HG02970 (cell line): ENCODE measurements around the gene AKR7A3.
"Not testable (repeated sequence)": the region's sequence is repeated elsewhere in the genome, so short reads cannot be mapped to it uniquely, and the experiment has no call there.

Source experiments
- ATAC-seq: cut with Tn5 transposase; IDR thresholded peaks from one replicate; pipeline ENCODE4 v1.9.1; 2021; ENCODE audit warnings: mild to moderate bottlenecking, moderate library complexity, moderate number of reproducible peaks; ENCODE audit not compliant: unreplicated experiment, low FRiP score

AKR7A3 gene

DNA sequence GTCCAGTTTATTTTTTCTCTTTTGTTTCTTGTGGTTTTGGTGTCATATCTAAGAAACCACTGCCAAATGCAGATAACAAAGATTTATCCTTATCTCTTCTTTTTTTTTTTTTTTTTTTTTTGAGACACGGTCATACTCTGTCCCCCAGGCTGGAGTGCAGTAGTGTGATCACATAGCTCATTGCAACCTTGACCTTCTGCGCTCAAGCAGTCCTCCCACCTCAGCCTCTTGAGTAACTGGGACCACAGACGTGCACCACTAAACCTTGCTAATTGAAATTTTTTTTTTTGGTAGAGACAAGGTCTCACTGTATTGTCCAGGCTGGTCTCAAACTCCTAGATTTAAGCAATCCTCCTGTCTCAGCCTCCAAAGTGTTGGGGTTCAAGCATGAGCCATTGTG is 32.5 kb upstream of the AKR7A3 start:
- no peak for ATAC-seq

DNA sequence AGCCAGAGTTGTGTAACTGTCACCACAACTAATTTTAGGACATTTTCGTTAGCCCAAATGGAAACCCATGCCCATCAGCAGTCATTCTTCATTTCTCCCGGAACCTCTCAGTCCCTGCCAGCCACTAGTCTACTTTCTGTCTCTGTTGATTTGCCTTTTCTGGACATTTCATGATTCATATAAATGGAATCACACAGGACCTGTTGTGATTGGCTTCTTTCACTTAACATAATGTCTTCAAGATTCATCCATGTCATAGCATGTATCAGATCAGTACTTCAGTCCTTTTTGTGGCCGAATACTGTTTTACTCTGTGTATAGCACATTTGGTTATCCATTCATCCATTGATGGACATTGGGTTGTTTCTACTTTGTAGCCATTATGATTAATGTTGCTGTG is 30.6 kb upstream of the AKR7A3 start:
- ATAC-seq: no peak

DNA sequence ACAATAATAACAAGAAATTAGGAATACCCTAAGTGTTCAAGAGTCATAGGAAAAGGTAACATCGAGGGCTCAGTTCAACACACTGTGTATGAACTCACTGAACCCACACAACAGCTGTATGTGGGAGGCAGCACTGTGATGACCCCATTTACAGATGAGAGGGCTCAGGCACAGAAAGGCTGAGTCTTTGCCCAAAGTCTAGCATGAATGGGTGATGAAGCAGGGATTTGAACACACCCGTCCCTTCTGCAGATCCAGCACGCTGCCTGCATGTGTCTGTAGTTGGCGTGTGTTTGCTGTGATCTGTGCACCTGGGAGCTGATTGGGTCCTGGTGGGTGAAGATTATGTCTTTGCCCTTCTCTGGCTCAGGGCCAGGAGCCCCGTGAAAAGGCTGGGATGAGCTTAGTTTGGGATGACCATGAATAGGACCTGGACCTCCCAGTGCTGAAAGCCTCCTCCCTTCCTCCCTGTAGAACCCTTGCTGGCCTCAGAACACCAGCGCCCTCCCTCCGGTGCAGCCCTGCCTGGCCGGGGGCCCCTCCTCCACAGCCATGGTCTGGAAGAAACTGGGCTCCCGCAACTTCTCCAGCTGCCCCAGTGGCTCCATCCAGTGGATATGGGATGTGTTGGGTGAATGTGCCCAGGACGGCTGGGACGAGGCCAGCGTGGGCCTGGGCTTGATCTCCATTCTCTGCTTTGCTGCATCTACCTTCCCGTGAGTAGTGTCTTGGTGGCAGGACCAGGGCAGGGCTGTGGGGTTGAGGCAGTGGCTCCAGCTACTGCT is 28.7 kb upstream of the AKR7A3 start:
- ATAC-seq: no peak

DNA sequence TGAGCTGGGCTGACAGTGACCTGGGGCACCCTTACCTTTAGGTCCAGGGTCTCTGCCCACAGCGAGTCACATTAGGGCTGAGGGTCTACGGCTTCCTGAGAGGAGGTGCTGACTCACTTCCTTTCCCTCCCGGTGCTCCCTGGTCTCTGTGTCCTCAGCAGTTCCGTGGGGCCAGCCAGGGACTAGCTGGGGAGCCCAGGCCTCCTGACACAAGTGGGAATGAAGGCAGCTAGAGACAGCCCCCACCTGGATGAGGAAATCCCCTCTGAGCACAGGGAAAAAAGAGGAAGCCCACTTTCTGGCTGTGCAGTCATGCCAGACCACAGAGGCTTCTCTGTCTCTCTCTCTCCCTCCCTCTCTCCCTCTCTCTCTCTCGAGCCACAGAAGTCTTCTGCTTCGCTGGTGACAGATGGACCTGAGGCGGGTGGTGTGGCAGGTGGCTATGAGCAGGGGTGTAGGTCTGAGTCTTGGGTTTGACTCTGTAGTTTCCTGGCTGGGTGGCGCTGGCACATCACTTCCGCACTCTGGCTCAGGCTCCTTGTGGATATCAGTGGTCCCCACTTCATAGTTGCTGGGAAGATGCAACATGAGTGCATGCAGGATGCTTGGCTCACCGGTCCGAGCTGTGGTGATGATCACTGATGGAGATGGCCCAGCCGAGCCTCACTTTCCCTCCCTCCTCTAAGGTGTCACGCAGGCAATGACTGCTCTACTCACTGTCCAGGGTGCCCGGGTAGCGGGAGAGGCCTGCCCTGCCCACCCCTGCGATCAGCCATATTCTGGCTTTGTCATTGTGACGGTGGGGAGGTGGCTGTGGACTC is 27.0 kb upstream of the AKR7A3 start:
- ATAC-seq: no peak

- ATAC-seq: no peak
These were observed 25.7 kb upstream of the AKR7A3 start for GRCh38 chr1:19313961-19314882.

GRCh38 chr1:19313636-19313959 is 25.0 kb upstream of the AKR7A3 start:
- ATAC-seq: no peak

DNA sequence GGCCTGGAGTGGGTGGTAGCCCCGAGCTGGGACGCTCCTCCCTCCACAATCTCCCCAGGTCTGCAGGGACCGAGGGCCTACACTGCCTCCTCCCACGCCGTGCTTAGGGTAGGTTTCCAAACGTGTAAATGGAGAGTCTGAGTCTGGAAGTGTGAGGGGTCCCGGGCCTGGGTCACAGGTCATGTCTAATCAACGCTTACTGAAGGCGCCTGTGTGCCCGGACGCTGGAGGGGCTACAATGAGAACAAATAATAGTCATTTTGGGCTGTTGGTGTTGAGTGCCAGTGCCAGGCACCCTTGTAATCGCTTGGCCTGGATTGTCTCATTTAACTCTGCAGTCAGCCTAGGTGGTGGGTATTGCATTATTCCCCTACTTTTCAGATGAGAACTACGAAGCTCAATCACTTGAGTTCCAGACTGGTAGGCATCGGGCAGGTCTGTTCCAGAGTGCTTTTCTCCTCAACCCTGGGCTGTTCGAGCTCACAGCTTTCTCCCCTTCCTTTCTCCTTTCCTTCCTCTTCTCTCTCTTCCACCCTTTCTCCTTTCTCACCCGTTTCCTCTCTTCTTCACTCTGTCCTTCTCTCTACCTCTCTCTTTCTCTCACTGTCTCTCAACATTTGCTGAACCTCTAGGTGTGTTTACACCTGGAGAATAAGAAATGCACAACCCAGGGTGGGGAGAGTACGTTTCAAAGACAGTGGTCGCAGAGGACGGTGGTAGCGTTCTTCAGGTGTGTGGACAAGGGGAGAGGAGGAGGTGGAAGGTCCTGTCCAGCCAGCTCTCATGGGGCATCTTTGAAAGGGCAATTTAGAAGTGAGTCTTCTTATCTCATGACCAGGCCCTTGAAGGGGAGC is 24.4 kb upstream of the AKR7A3 start:
- peak; percentile 14 for ATAC-seq

DNA sequence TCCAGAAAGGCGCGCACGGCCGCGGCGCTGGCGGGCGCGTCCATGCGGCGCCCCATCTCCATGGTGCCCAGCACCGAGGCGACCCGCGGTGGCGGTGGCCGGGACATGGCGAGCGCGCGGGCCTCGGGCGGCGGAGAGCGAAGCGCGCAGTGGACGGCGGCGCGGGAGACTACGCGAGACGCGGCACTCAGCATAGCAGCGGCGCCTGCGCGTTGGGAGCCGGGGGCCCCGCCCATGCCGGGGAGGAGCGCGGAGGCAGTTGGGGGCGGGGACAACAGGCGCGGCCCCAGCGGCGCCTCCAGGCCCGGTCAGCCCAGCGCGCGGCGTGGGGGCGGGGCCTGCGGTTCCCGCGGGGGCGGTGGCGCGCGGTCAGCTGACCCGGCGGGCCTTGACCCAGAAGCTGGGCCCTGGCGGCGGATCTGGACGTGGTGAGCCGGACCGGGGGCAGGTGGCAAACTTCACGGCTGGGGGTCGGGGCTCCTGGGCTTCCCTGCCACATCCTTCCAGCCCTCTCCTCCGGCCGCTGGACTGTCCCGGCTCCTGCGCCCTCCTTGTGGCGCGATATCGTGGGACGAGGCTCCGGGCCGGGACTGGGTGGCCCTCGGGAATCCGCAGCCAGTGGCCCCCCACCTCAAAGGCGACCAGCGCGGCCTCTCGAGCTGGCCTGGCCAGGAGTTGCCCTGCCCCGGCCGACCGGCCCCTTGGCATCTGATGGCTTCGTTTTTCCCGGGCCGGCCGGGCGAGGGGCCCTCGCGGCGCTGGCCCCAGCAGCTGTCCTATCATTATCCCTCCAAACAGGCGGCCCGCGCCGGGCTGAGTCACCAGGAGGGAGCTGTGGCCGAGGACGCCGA is 23.6 kb upstream of the AKR7A3 start, which contains the start of the genes AKR7A2 and SLC66A1:
Gene AKR7A2 (minus strand): TSS at position 214 of the 851 bp plus-strand sequence. CDS start 20 bp downstream, at position 194.
Gene SLC66A1 (plus strand): TSS at position 396 of the 851 bp plus-strand sequence. CDS start 5,352 bp downstream, outside the sequence.
- peak; percentile 84 for ATAC-seq

DNA sequence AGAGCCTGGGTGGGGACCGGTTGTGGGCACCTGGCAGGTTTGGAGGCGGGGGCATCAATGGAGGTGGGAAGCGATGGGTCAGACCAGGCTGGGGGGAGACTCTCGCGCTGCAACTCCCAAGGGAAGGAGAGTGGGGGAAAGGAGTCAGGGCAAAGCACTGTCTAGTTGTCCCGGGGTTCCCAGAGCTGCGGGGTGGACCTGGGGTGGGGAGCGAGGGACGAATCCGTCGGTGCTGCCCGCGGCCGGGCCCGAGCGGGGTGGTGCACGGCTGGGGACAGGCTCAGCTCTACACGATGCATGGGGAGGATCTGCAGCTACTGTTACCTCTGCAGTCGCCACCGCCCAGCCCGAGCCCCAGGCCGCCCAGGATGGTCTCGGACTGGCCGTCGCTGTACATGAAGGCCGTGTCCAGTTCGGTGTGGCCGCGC is 22.9 kb upstream of the AKR7A3 start:
- no peak for ATAC-seq

GRCh38 chr1:19310720-19311502 is 22.3 kb upstream of the AKR7A3 start:
- no peak for ATAC-seq

GRCh38 chr1:19310061-19310460 is 21.5 kb upstream of the AKR7A3 start:
- no peak for ATAC-seq

- no peak for ATAC-seq
These were observed 20.7 kb upstream of the AKR7A3 start for GRCh38 chr1:19309123-19309813.

DNA sequence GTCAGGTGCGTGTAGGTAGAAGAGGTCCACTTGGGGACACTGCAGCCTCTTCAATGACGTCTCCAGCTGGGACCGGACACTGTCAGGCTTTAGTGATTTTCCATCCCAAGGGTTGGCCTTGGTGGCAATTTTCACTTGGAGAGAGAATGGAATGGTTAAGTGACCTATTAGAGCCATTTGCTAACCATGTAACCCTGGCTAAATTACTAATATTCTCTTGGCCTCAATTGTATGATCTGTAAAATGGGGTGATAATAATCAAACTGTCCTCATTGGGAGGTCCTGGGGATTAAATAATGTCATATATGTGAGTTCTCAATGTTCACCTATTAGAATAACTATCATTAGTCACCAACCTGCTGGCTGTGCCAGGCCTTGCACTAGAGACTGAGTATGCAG is 19.9 kb upstream of the AKR7A3 start:
- no peak for ATAC-seq

- ATAC-seq: no peak
These were observed 19.4 kb upstream of the AKR7A3 start for GRCh38 chr1:19307794-19308508.

- ATAC-seq: no peak
These were observed 18.4 kb upstream of the AKR7A3 start for GRCh38 chr1:19306941-19307340.

DNA sequence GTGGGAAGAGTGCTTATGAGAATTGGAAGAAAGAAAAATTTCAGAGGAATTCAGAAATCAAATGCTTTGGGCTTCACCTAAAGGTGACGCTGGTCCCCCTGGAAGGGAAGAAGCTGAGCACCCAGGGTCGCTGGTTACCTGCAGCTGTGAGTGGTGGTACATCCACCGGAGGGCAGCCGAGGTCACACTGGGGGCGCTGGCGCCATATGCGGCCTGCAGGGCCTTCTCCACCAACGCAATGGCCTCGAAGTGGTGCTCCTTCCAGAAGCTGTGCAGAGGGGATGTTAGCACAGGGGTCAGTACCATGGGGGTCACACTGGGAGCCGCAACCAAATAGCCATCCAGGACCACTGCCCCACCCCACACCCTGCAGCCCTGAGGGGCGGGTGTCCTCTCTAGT is 17.3 kb upstream of the AKR7A3 start:
- ATAC-seq: no peak

DNA sequence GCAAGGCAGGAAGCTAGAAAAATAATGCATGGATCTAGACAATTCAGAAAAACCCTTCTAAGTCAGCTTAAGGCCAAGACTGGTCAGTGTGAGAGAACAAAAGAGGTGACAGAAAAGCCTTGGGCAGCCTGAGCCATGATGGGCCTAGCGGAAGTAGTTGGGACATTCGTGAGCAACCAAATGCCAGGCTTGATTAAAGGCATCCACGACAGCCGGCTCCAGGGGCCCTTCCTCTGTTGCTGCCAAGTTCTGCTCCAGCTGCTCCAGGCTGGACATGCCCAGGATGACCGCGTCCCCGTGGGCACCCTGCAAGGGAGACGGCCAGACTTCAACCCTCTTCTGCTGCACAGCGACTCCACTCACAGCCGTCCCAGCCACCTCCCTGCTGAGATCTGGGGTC is 15.5 kb upstream of the AKR7A3 start:
- ATAC-seq: not testable (repeated sequence)
